ENCODE results near the gene YDJC. TPM values are rescaled to one million over a fixed set of nuclear protein-coding genes. Genes with fewer than 3 reads are reported as not detected.

Gene YDJC
- total RNA-seq, 5 donors from 2014 or later (not counting 1 experiment from before 2014, with no cell fraction given), result 28.3 to 69.2 (median 62.2) TPM

DNA sequence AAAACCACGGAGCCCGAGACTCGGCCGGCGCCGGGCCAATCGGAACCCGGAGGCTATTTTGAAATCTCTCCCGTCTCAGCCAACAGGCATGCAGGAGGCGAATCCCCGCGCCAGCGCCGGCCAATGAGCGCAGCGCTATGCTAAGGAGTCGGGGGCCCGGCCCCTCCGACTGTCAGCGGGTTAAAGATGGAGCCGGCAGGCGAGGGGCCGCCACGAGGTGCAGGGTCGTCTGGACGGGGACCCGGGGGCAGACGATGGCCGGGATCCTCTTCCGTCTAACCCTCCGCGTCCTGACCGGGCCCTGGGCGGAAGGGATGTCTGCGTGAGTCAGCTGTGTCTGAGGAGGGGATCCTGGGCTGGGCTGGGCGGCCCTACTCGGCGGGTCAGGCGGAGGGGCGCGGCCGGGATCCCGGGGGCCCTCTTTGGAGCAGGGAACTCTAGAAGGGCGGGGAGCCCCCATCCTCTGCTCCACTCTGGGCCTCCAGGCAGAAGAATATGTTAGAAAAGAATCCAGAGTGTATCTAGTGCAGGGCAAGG lies 22.3 kb upstream of the YDJC start:
- Histone ChIP-seq H3K4me1 (ENCODE audit: control insufficient read depth in 1 of 2, extremely low read depth in 1 of 2, insufficient read depth in 2 of 2, low read length in 2 of 2) (peaks cover 14 to 32% of the 10 kb centered on the region in 2 experiments), H3K4me3 (ENCODE audit: control insufficient read depth in 1 of 2, extremely low read depth in 1 of 2, low read length in 1 of 2) (peak overlapping the region; percentile 51 to 86), H3K27ac (ENCODE audit: low read length) (no peak overlapping the region), H3K36me3 (ENCODE audit: control insufficient read depth in 2 of 2, extremely low read depth in 1 of 2, insufficient read depth in 1 of 2, low read length in 1 of 2) (peaks cover 0 to 3% of the 10 kb centered on the region in 2 donors), H3K9me3 (no peaks in the 10 kb centered on the region), H3K27me3 (replicated peaks in 1 of 2; ENCODE audit: control insufficient read depth in 2 of 2, extremely low read depth in 1 of 2, insufficient read depth in 2 of 2, low read length in 1 of 2) (no peaks in the 10 kb centered on the region)
- H3K9me3 Mint-ChIP-seq, result no peaks in the 10 kb centered on the region
- H3K4me1 Mint-ChIP-seq, result peaks cover 24 to 28% (median 27%) of the 10 kb centered on the region in 3 donors
- H3K27ac Mint-ChIP-seq, result no peak overlapping the region
- ChIA-PET POLR2A (no interaction called here), CTCF (interaction anchor here in 1 of 2 donors (1.0 kb wide), 1 partner anchor 23 kb away, joined by 6 read pairs; the partner anchor contains the start of gene YDJC)
- no peaks in the 10 kb centered on the region for H3K27me3 Mint-ChIP-seq
- peak; percentile 98 for ATAC-seq (replicated peaks in 1 of 4)
- DNase-seq, result peak; percentile 60 to 87 (median 75)
- H3K4me3 Mint-ChIP-seq, result peak overlapping the region; percentile 82 to 90 (median 83)
- H3K36me3 Mint-ChIP-seq, result peaks cover 7% of the 10 kb centered on the region
- WGBS (ENCODE audit: insufficient coverage), result under 1% methylated on average over 40 of the region's 44 CpGs

GRCh38 chr22:21651521-21652009 lies 21.7 kb upstream of the YDJC start:
- Mint-ChIP-seq H3K27me3 (no peaks in the 10 kb centered on the region), H3K4me1 (peaks cover 24 to 28% (median 26%) of the 10 kb centered on the region in 3 donors), H3K9me3 (no peaks in the 10 kb centered on the region), H3K27ac (no peak overlapping the region), H3K36me3 (peaks cover 10% of the 10 kb centered on the region), H3K4me3 (peak overlapping the region; percentile 82 to 90 (median 83))
- DNase-seq (peak in 1 of 35 experiments; percentile 20), ATAC-seq (replicated peaks in 1 of 4) (peak; percentile 2 to 45 (median 8))
- peaks cover 0 to 4% of the 10 kb centered on the region in 2 donors for H3K36me3 ChIP-seq (ENCODE audit: control insufficient read depth in 2 of 2, extremely low read depth in 1 of 2, insufficient read depth in 1 of 2, low read length in 1 of 2)
- no peaks in the 10 kb centered on the region for H3K9me3 ChIP-seq
- ChIA-PET CTCF (interaction anchor here in 1 of 2 donors (1.0 kb wide), 1 partner anchor 22 kb away, joined by 6 read pairs; the partner anchor contains the start of gene YDJC), POLR2A (no interaction called here)
- H3K4me3 ChIP-seq (ENCODE audit: control insufficient read depth in 1 of 2, extremely low read depth in 1 of 2, low read length in 1 of 2), result peak overlapping the region; percentile 51 to 86
- H3K27ac ChIP-seq (ENCODE audit: low read length), result no peak overlapping the region
- 1% methylated on average over 16 of the region's 29 CpGs for WGBS (ENCODE audit: insufficient coverage)
- no peaks in the 10 kb centered on the region for H3K27me3 ChIP-seq (replicated peaks in 1 of 2; ENCODE audit: control insufficient read depth in 2 of 2, extremely low read depth in 1 of 2, insufficient read depth in 2 of 2, low read length in 1 of 2)
- H3K4me1 ChIP-seq (ENCODE audit: control insufficient read depth in 1 of 2, extremely low read depth in 1 of 2, insufficient read depth in 2 of 2, low read length in 2 of 2), result peaks cover 11 to 32% of the 10 kb centered on the region in 2 experiments

- ATAC-seq (replicated peaks in 1 of 4), result no peak
Measured at GRCh38 chr22:21650823-21651520, 21.1 kb upstream of the YDJC start.

GRCh38 chr22:21650280-21650679 lies 20.5 kb upstream of the YDJC start:
- no peak overlapping the region for H3K27ac ChIP-seq (ENCODE audit: low read length)
- peaks cover 0 to 9% of the 10 kb centered on the region in 2 donors for H3K36me3 ChIP-seq (ENCODE audit: control insufficient read depth in 2 of 2, extremely low read depth in 1 of 2, insufficient read depth in 1 of 2, low read length in 1 of 2)
- Mint-ChIP-seq H3K4me1 (peaks cover 23 to 26% (median 24%) of the 10 kb centered on the region in 3 donors), H3K36me3 (peaks cover 16% of the 10 kb centered on the region), H3K27me3 (no peaks in the 10 kb centered on the region), H3K4me3 (peak overlapping the region in 2 of 3 donors; percentile 21 to 90), H3K9me3 (no peaks in the 10 kb centered on the region), H3K27ac (no peak overlapping the region)
- no peaks in the 10 kb centered on the region for H3K9me3 ChIP-seq
- H3K27me3 ChIP-seq (replicated peaks in 1 of 2; ENCODE audit: control insufficient read depth in 2 of 2, extremely low read depth in 1 of 2, insufficient read depth in 2 of 2, low read length in 1 of 2), result no peaks in the 10 kb centered on the region
- H3K4me3 ChIP-seq (ENCODE audit: control insufficient read depth in 1 of 2, extremely low read depth in 1 of 2, low read length in 1 of 2), result no peak overlapping the region
- H3K4me1 ChIP-seq (ENCODE audit: control insufficient read depth in 1 of 2, extremely low read depth in 1 of 2, insufficient read depth in 2 of 2, low read length in 2 of 2), result peaks cover 8 to 34% of the 10 kb centered on the region in 2 experiments
- ChIA-PET POLR2A (no interaction called here), CTCF (no interaction called here)
- ATAC-seq (replicated peaks in 1 of 4) (no peak), DNase-seq (no peak)
- 100% methylated on average over 5 of the region's 7 CpGs for WGBS (ENCODE audit: insufficient coverage)

More at GRCh38 chr22:21650823-21651520, 21.1 kb upstream of the YDJC start:
- Histone ChIP-seq H3K4me3 (ENCODE audit: control insufficient read depth in 1 of 2, extremely low read depth in 1 of 2, low read length in 1 of 2) (peak overlapping the region; percentile 51 to 86), H3K4me1 (ENCODE audit: control insufficient read depth in 1 of 2, extremely low read depth in 1 of 2, insufficient read depth in 2 of 2, low read length in 2 of 2) (peaks cover 8 to 34% of the 10 kb centered on the region in 2 experiments), H3K27ac (ENCODE audit: low read length) (no peak overlapping the region), H3K36me3 (ENCODE audit: control insufficient read depth in 2 of 2, extremely low read depth in 1 of 2, insufficient read depth in 1 of 2, low read length in 1 of 2) (peaks cover 0 to 9% of the 10 kb centered on the region in 2 donors), H3K27me3 (replicated peaks in 1 of 2; ENCODE audit: control insufficient read depth in 2 of 2, extremely low read depth in 1 of 2, insufficient read depth in 2 of 2, low read length in 1 of 2) (no peaks in the 10 kb centered on the region), H3K9me3 (no peaks in the 10 kb centered on the region)
- no peaks in the 10 kb centered on the region for H3K9me3 Mint-ChIP-seq
- ChIA-PET POLR2A (no interaction called here), CTCF (interaction anchor here in 1 of 2 donors (1.0 kb wide), 1 partner anchor 22 kb away, joined by 6 read pairs; the partner anchor contains the start of gene YDJC)
- peaks cover 23 to 27% (median 24%) of the 10 kb centered on the region in 3 donors for H3K4me1 Mint-ChIP-seq
- WGBS (ENCODE audit: insufficient coverage), result 0% methylated on average over 5 of the region's 6 CpGs
- no peak for DNase-seq
- H3K27me3 Mint-ChIP-seq, result no peaks in the 10 kb centered on the region
- peak overlapping the region; percentile 82 to 90 (median 83) for H3K4me3 Mint-ChIP-seq
- no peak overlapping the region for H3K27ac Mint-ChIP-seq
- H3K36me3 Mint-ChIP-seq, result peaks cover 16% of the 10 kb centered on the region

DNA sequence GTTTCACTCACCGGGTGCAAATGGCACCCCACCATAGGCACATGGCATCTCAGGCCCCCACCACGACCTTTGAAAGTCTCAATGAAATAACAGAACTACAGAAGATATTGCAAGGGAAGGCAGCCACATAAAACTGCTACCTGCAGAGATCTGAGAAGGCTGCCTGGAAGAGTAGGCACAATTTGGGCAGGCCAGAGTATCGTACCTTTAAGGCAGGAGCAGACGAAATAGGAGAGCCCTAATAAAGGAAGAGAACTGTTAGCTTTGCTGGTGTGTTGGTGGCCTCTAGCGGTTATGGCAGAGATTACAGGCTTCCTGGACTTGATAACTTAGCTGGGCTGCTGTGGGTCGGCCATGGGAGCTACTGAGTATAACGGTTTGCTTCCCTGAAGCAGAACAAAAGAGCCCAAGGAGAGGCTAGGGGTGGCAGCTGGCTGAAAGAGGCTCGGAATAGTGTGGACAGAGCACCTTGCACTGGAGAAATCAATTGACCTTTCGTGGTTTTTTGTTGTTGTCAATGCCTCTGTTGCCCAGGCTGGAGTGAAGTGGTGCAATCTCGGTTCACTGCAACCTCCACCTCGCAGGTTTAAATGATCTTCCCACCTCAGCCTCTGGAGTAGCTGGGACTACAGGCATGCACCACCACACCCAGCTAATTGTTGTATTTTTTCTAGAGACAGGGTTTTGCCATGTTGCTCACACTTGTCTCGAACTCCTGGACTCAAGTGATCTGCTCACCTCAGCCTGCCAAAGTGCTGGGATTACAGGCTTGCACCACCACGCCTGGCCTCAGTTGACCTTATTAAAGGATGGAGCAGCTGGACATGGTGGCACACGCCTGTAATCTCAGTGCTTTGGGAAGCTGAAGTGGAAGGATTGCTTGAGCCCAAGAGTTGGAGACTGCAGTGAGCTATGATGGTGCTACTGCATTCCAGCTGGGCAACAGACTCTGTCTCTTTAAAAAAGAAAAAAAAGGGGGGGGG lies 17.1 kb upstream of the YDJC start:
- H3K27me3 Mint-ChIP-seq, result no peaks in the 10 kb centered on the region
- ChIA-PET POLR2A (interaction anchor here in 1 of 2 donors (0.6 kb wide), 1 partner anchor 18 kb away, joined by 3 read pairs; no protein-coding TSS in a partner anchor), CTCF (interaction anchor here (0.5 to 5.3 kb wide), 13 partner anchors 9 to 1710 kb away, joined by 3 to 37 read pairs (median 3); partner anchors contain the start of genes CCDC116 (in 1 of the 2) and YDJC (in 1 of the 2))
- Histone ChIP-seq H3K4me1 (ENCODE audit: control insufficient read depth in 1 of 2, extremely low read depth in 1 of 2, insufficient read depth in 2 of 2, low read length in 2 of 2) (peaks cover 12 to 41% of the 10 kb centered on the region in 2 experiments), H3K9me3 (no peaks in the 10 kb centered on the region), H3K27me3 (replicated peaks in 1 of 2; ENCODE audit: control insufficient read depth in 2 of 2, extremely low read depth in 1 of 2, insufficient read depth in 2 of 2, low read length in 1 of 2) (no peaks in the 10 kb centered on the region), H3K27ac (ENCODE audit: low read length) (no peak overlapping the region), H3K36me3 (ENCODE audit: control insufficient read depth in 2 of 2, extremely low read depth in 1 of 2, insufficient read depth in 1 of 2, low read length in 1 of 2) (peaks cover 0 to 16% of the 10 kb centered on the region in 2 donors), H3K4me3 (ENCODE audit: control insufficient read depth in 1 of 2, extremely low read depth in 1 of 2, low read length in 1 of 2) (no peak overlapping the region)
- peaks cover 35 to 38% (median 36%) of the 10 kb centered on the region in 3 donors for H3K4me1 Mint-ChIP-seq
- ATAC-seq (replicated peaks in 1 of 4) (peak; percentile 11 to 17 (median 16)), DNase-seq (peak; percentile 55 to 90 (median 75))
- WGBS (ENCODE audit: insufficient coverage), result 42% methylated on average over 11 of the region's 14 CpGs
- no peak overlapping the region for H3K27ac Mint-ChIP-seq
- no peak overlapping the region for H3K4me3 Mint-ChIP-seq
- no peaks in the 10 kb centered on the region for H3K9me3 Mint-ChIP-seq
- peaks cover 21% of the 10 kb centered on the region for H3K36me3 Mint-ChIP-seq
